Keratinocyte (primary cell): ENCODE data around the gene DDX47.

ENCODE experiments used
- CTCF ChIP-seq, 3 experiments: IDR thresholded peaks in 1 of 3; conservative IDR thresholded peaks in 1 of 3; optimal IDR thresholded peaks in 1 of 3; 2 replicates in 2 of 3; 3 replicates in 1 of 3; pipeline versions ENCODE3 to v1.5.1; 2011; ENCODE audit warnings: low read length in 3 of 3, mild to moderate bottlenecking in 3 of 3, moderate library complexity in 2 of 3, control low read depth in 1 of 3, inconsistent platforms in 1 of 3; ENCODE audit not compliant: insufficient read depth in 2 of 3; ENCODE audit errors: extremely low read depth in 1 of 3
- EZH2 ChIP-seq: IDR thresholded peaks from one replicate; pipeline ENCODE4 v1.6.1; 2012; ENCODE audit warnings: inconsistent platforms, mild to moderate bottlenecking, low read length, moderate library complexity

- TF ChIP-seq CTCF (optimal IDR thresholded peaks at IDR 0.05 in 1 of 3, IDR thresholded peaks at IDR 0.05 in 1 of 3, conservative IDR thresholded peaks at IDR 0.05 in 1 of 3; ENCODE audit: extremely low read depth in 1 of 3, insufficient read depth in 2 of 3, low read length in 3 of 3) (no peak), EZH2 (no peak)
These were observed 10.0 kb upstream of the DDX47 start for GRCh38 chr12:12803186-12803585.
